GM18858 (cell line): ENCODE measurements around the gene SDR39U1.

Experiments used
- ATAC-seq: cut with Tn5 transposase; IDR thresholded peaks from one replicate; pipeline ENCODE4 v1.9.1; 2021; ENCODE audit not compliant: unreplicated experiment

Gene SDR39U1

GRCh38 chr14:24414077-24414476 lies 28.5 kb downstream of the SDR39U1 start:
- no peak for ATAC-seq

DNA sequence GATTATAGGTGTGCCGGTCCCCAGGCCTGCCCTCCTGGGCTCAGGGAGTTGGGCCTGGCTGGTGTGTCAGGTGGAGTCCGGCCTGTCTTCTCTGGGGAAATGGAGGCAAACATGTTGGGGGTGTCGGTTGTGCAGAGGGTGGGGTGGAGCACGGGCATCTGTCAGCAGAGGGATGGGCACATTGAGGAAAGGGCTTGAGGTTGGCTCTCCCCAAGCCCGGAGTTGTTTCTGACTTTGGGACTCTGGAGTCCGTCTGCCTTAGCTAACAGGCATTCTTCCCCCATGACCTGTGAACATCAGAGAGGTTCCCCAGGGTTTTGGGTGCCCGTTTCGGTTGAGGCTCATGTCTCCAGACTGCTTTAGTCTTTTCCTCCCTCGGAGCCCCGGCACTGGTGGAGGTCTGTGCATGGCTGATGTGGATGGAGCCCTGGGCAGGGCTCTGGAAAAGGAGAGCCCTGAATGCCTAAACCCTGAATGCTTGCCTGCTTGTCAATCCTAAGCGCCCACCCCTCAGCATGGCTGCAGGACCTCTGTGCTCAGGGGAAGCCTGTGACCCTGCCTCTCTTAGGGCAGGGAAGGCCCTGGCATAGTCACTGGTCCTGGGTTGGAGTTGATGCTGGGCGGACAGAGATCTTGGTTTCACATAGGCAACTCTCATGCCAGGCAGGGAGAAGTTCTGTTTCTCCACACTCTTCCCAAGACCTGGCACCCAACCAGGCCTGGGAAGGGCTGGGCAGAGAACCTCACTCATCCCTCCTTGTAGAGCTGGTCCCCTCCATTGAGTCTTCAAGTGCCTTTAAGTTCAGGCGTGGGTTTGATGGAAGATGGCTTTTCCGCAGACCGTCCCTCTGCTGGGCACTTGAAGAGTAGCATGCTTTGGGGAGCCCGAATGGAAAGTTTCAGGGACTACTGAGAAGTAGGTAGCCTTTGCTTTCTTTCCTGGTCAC lies 30.9 kb downstream of the SDR39U1 start:
- no peak for ATAC-seq

GRCh38 chr14:24409956-24410355 lies 32.6 kb downstream of the SDR39U1 start:
- no peak for ATAC-seq

- ATAC-seq = no peak
Observed at GRCh38 chr14:24409192-24409591, 33.4 kb downstream of the SDR39U1 start.

GRCh38 chr14:24408764-24409163 lies 33.8 kb downstream of the SDR39U1 start:
- no peak for ATAC-seq

DNA sequence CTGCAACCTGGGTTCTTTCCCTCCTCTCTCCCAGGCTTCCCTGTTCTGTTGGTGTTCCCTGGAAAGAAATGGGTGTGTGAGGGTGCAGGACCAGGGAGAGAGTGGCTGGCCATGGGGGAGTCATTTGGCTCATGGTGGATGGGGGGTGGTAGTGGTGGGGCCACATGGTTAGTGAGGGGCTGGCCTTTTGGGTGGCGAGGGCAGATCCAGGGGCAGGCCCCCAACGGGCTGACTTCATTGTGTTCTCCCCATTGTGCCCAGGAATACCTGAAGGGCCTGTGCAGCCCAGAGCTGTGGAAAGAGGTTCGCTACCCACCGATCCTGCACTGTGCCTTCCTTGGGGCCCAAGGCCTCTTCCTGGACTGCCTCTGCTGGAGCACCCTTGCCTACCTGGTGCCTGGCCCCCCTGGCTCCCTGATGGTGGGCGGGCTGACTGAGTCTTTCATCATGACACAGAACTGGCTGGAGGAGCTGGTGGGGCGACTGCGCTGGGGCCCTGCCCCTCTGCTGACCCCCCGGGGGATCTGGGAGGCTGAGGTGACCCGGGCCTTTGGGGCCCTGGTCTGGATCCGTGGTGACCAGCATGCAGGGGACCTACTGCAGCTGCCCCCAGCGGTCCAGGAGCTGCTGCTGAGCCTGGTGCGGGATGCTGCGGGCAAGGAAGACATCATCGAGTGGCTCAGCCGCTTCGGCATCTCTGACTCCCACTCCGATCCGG lies 34.8 kb downstream of the SDR39U1 start:
- ATAC-seq = no peak

GRCh38 chr14:24406416-24406815 lies 36.2 kb downstream of the SDR39U1 start:
- no peak for ATAC-seq

GRCh38 chr14:24404814-24405213 lies 37.8 kb downstream of the SDR39U1 start:
- ATAC-seq = no peak

GRCh38 chr14:24403294-24403998 lies 39.1 kb downstream of the SDR39U1 start:
- ATAC-seq = no peak

DNA sequence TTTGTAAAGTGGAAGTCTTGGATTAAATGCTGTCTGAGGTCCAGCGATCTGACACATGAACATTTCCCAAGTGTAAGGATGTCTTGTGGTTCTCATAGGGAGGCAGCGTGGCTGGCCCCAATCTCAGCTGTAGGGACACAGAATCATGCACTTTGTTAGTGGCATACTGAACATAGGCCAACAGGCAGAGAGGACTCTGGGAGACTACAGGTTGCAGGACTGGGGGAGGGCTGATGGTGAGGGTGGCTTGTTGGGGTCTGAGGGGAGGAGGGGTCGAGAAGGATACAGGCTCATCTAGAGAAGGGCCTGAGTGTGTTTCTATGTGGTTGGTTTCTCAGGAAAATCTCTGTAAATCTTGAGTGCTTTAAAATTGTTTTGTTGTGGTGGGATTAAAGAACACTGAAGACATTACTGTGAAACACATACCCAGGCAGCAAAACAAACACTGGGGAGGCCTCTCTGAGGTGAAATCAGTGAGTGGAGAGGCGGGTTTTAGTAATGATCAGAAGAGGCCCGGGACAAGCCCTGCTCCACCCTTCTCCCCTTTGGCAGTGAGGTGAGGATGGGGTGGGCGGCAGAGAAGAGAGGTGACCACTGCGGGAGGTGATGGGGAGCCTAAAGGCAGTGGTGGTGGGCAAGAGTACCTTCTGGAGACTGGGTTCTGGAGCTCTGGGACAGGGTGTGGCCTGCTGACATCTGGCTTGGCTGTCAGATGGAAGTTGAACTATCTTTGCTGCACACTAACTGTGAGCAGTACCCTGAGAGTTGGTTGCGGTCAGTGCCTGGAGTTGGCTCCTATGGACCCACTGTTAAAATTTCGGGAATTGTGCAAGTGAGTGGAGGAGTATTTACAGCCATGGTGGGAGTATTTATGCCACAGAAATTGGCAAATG lies 40.5 kb downstream of the SDR39U1 start:
- no peak for ATAC-seq

- no peak for ATAC-seq
Observed at GRCh38 chr14:24399999-24400718, 42.4 kb downstream of the SDR39U1 start.

DNA sequence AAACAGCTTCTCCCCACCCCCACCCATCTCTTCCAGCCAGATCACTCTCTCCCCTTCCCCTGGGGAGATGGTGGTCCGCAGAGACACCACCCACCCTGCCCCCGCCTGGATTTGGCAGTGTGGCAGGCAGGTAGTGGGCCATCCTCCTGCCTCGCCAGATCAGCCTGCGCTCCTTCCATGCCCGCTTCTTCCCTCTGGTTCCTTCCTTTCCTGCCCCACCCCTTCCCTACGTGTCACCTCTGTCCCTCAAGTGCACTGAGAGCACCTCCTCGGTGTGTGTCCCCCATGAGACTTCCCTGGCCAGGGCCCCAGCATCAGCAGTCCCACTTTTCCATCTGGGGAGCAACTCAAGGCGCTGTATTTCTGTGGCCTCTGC lies 43.1 kb downstream of the SDR39U1 start:
- no peak for ATAC-seq

- ATAC-seq = no peak
Observed at GRCh38 chr14:24398653-24399446, 43.7 kb downstream of the SDR39U1 start, which contains the start of gene NYNRIN. TSS of gene NYNRIN (plus strand) at chr14:24399003. CDS start at chr14:24399247, 244 bp downstream.

- ATAC-seq = no peak
Observed at GRCh38 chr14:24398293-24398652, 44.3 kb downstream of the SDR39U1 start.

GRCh38 chr14:24397639-24398292 lies 44.8 kb downstream of the SDR39U1 start:
- no peak for ATAC-seq

DNA sequence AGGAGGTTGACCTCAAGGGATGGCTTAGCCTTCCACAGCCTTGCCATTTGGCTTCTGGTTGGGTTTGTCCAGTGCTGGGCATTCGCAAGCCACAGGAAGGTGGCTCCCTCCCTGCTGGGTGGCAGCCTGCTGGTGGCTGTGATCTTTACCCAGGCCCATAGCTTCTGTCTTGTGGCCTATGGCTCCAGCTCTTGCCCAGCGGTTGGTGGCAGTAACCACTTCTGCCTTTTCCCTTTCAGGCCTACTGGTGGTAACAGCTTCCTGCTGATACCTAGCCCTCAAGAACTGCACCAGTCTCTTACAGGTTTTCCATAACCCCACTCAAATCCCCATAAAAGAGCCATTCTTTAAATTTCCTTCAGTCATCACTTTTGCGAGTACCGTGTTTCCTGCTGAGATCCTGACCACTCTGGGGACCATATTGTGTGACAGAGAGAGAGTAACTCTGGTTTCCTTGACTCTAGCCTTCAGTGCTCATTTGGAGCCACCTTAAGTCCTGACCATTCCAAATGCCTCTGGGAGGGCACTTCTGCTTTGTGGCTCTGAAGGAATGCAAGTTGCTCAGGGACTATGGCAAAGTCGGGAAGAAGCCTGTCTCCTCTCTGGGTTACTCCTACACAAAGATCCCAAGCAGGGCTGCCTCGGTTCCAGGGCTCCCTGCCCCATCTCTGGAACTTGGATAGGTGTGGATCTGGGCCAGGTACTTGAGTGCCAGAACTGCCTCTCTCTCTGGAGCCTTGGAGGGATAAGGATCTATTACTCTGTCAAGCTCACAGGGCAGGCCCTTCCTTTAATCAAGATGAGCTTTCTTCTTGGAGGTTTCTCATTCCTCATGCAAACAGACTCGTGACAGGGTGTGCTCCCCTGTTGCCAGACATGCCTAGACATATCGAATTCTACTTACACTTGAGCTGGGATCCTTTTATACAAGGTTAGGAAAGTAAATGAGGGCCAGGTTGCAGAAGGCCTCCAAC lies 46.7 kb downstream of the SDR39U1 start:
- no peak for ATAC-seq

GRCh38 chr14:24394275-24394674 lies 48.3 kb downstream of the SDR39U1 start:
- no peak for ATAC-seq
